Right lobe of liver (tissue), 6 donors: Measurements from ENCODE around the gene ADCY1. TPM values are rescaled to one million over a fixed set of nuclear protein-coding genes. Genes with fewer than 3 reads are reported as not detected.

Experiments used
- ATAC-seq, 4 donors: fragments of 200-7000 bp; cut with Tn5 transposase; one replicate each; pipeline ENCODE4 v1.9.1; 2020; ENCODE audit warnings: mild to moderate bottlenecking in 4 of 4, moderate library complexity in 4 of 4
- DNase-seq, 3 donors: peaks; one replicate each; pipeline ENCODE4 v3.0.0-alpha.2; 2020
- H3K27ac ChIP-seq, 3 donors: fragments of 200-600 bp; one replicate each; pipeline ENCODE4 v1.8.0; 2022
- H3K27me3 ChIP-seq, 2 donors: fragments of 200-600 bp; one replicate each; pipeline ENCODE4 v1.8.0; 2022
- H3K36me3 ChIP-seq, 4 donors: fragments of 200-600 bp; sonication (generic) in 1 of 4; one replicate each; pipeline versions ENCODE4 v1.5.1 to v1.8.0; 2017 to 2022; ENCODE audit warnings: control low read depth in 1 of 4
- H3K4me1 ChIP-seq, 4 donors: fragments of 200-600 bp; sonication (generic) in 1 of 4; one replicate each; pipeline versions ENCODE4 v1.5.1 to v1.8.0; 2017 to 2022; ENCODE audit warnings: control low read depth in 1 of 4
- H3K4me3 ChIP-seq, 3 donors: fragments of 200-600 bp; one replicate each; pipeline ENCODE4 v1.8.0; 2022
- H3K9me3 ChIP-seq, 4 donors: fragments of 200-600 bp; sonication (generic) in 1 of 4; one replicate each; pipeline versions ENCODE4 v1.5.1 to v1.8.0; 2017 to 2022; ENCODE audit warnings: control low read depth in 1 of 4
- POLR2A ChIP-seq: fragments of 450-650 bp; IDR thresholded peaks from one replicate; pipeline ENCODE4 v1.6.1; 2017; ENCODE audit warnings: antibody characterized with exemption, mild to moderate bottlenecking
- WGBS: methylation state at CpG from one replicate; pipeline ENCODE4 v1.1.6; 2018; ENCODE audit warnings: low coverage, low lambda C conversion rate; ENCODE audit not compliant: insufficient coverage; ENCODE audit errors: missing lambda C conversion rate; 5-methylcytosine and 5-hydroxymethylcytosine counted together
- intact Hi-C, 2 donors: fragments of 100-400 bp; cut with DNase I; formaldehyde crosslinking; loops; one replicate each; pipeline versions ENCODE4 v1.11.2 to v1.14.1; 2022
- total RNA-seq, 6 experiments: library from RNA; depleted of rRNA in 2 of 6; stranded (reverse); fragments of >200 nt in 2 of 6; fragmentation: NEBNext Ultra II Directional in 3 of 6; extraction: Animal tissue kit (Norgen Biotek cat#: 25700) in 3 of 6; gene quantifications; one replicate each; pipeline versions ENCODE4 v1.1.0 to v1.2.4, GENCODE V29; 2016 to 2023
- TF ChIP-seq, protein P1 (sequence below), 4 donors: fragments of 200-600 bp in 3 of 4; fragments of 450-650 bp in 1 of 4; IDR thresholded peaks; one replicate each; pipeline versions ENCODE4 v1.5.1 to v1.8.0; 2016 to 2022; ENCODE audit warnings: antibody characterized with exemption in 4 of 4, mild to moderate bottlenecking in 2 of 4
- donor health status: DM: no; HTN: yes; CAD: no.
- donor health status: DM: no; HTN: no; CAD: no.
- donor health status: DM: no; HTN: no; CAD: no.
- donor health status: DM: no; HTN: yes; CAD: no.
- donor health status: DM: no; HTN: yes; CAD: no.

The ADCY1 gene
- total RNA-seq, 6 experiments from 2014 or later, result 7.2 to 17.6 (median 9.3) TPM

DNA sequence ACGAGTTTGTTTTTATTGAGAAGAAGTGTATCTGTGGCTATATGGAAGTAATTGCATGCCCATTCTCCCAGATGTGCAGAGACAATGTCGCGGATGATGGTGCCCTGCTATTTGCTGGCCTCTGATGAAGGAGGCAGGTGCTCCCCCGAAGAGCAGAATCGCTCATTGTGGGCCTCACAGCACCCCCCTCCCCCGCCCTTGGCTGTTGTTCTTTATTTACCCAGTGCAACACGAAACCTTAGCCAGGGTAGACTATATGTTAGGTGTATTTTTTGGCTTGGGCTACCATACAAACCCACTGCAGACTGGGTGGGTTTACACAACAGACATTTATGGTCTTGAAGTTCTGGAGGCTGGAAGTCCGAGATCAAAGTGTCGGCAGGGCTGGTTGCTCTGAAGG lies 3.4 kb upstream of the ADCY1 start:
- ATAC-seq, result no peak
- 65% methylated on average over 6 of the region's 9 CpGs for WGBS

GRCh38 chr7:45573204-45573603 lies 964 bp upstream of the ADCY1 start:
- no peak for TF ChIP-seq POLR2A
- TF ChIP-seq, protein P1, sequence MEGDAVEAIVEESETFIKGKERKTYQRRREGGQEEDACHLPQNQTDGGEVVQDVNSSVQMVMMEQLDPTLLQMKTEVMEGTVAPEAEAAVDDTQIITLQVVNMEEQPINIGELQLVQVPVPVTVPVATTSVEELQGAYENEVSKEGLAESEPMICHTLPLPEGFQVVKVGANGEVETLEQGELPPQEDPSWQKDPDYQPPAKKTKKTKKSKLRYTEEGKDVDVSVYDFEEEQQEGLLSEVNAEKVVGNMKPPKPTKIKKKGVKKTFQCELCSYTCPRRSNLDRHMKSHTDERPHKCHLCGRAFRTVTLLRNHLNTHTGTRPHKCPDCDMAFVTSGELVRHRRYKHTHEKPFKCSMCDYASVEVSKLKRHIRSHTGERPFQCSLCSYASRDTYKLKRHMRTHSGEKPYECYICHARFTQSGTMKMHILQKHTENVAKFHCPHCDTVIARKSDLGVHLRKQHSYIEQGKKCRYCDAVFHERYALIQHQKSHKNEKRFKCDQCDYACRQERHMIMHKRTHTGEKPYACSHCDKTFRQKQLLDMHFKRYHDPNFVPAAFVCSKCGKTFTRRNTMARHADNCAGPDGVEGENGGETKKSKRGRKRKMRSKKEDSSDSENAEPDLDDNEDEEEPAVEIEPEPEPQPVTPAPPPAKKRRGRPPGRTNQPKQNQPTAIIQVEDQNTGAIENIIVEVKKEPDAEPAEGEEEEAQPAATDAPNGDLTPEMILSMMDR (IDR thresholded peaks at IDR 0.05), result no peak
- DNase-seq (no peak), ATAC-seq (no peak)
- peaks cover 0 to 11% (median 3%) of the 10 kb centered on the region in 4 donors for H3K4me1 ChIP-seq
- H3K36me3 ChIP-seq, result no peaks in the 10 kb centered on the region
- H3K4me3 ChIP-seq, result no peak overlapping the region
- no peak overlapping the region for H3K27ac ChIP-seq
- H3K9me3 ChIP-seq, result no peaks in the 10 kb centered on the region
- intact Hi-C loops, result no loop called here
- H3K27me3 ChIP-seq, result no peaks in the 10 kb centered on the region
- WGBS, result 35% methylated on average over 7 of the region's 11 CpGs

More for the DNA sequence above, 3.4 kb upstream of the ADCY1 start:
- Histone ChIP-seq H3K36me3 (no peaks in the 10 kb centered on the region), H3K27ac (no peak overlapping the region), H3K4me1 (peaks cover 0 to 11% (median 3%) of the 10 kb centered on the region in 4 donors), H3K27me3 (no peaks in the 10 kb centered on the region), H3K9me3 (no peaks in the 10 kb centered on the region), H3K4me3 (no peak overlapping the region)
- intact Hi-C loops, result no loop called here
- DNase-seq, result no peak
- TF ChIP-seq, protein P1 (IDR thresholded peaks at IDR 0.05), result no peak
- TF ChIP-seq POLR2A, result no peak

DNA sequence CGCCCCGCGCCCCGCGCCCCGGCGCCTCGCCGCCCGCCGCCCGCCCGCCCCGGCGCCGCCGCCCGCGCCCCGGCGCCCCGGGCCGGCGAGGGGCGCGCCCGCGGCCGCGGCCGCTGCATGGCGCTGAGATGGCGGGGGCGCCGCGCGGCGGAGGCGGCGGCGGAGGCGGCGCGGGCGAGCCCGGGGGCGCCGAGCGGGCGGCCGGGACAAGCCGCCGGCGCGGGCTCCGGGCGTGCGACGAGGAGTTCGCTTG lies 174 bp downstream of the ADCY1 start:
- no peaks in the 10 kb centered on the region for H3K27me3 ChIP-seq
- no CpG with 5 or more reads among the region's 60 CpGs for WGBS
- H3K4me1 ChIP-seq, result peaks cover 0 to 11% (median 3%) of the 10 kb centered on the region in 4 donors
- TF ChIP-seq, protein P1 (IDR thresholded peaks at IDR 0.05), result no peak
- TF ChIP-seq POLR2A, result no peak
- intact Hi-C loops, result no loop called here
- no peaks in the 10 kb centered on the region for H3K9me3 ChIP-seq
- ATAC-seq (no peak), DNase-seq (no peak)
- no peak overlapping the region for H3K27ac ChIP-seq
- H3K36me3 ChIP-seq, result no peaks in the 10 kb centered on the region
- H3K4me3 ChIP-seq, result peak overlapping the region; percentile 40 to 51 (median 51)

DNA sequence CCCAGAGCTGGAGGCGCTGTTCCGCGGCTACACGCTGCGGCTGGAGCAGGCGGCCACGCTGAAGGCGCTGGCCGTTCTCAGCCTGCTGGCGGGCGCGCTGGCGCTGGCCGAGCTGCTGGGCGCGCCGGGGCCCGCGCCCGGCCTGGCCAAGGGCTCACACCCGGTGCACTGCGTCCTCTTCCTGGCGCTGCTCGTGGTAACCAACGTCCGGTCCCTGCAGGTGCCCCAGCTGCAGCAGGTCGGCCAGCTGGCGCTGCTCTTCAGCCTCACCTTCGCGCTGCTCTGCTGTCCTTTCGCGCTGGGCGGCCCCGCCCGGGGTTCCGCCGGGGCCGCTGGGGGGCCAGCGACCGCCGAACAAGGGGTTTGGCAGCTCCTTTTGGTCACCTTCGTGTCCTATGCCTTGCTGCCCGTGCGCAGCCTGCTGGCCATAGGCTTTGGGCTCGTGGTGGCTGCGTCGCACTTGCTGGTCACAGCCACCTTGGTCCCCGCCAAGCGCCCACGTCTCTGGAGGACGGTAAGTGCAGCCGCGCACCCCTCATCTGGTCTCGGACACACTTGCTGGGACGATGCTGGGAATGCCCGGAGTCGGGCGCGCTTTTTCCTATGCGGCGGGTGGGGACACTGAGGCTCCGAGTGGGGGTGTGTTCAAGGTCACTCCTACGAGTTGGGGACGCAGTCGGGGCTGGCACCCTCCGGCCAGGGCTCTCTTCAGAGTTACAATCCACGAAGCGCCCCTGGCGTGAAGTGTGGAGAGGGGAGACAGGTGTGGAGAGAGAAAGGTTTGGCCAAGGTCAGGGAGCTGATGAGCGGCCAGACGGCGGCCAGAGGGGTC lies 717 bp downstream of the ADCY1 start:
- Histone ChIP-seq H3K36me3 (no peaks in the 10 kb centered on the region), H3K27me3 (no peaks in the 10 kb centered on the region), H3K4me1 (peaks cover 0 to 11% (median 3%) of the 10 kb centered on the region in 4 donors), H3K27ac (no peak overlapping the region), H3K9me3 (no peaks in the 10 kb centered on the region), H3K4me3 (peak overlapping the region; percentile 40 to 51 (median 51))
- intact Hi-C loops, result no loop called here
- DNase-seq (peak in 1 of 3 donors; percentile 51), ATAC-seq (peak; percentile 68 to 84 (median 81))
- WGBS, result 0% methylated on average over 5 of the region's 72 CpGs
- TF ChIP-seq POLR2A, result no peak
- TF ChIP-seq, protein P1 (IDR thresholded peaks at IDR 0.05), result peak in 2 of 4 donors; percentile 20 to 31
